Measurements from ENCODE around the gene TSHZ1.

TSHZ1 gene

DNA sequence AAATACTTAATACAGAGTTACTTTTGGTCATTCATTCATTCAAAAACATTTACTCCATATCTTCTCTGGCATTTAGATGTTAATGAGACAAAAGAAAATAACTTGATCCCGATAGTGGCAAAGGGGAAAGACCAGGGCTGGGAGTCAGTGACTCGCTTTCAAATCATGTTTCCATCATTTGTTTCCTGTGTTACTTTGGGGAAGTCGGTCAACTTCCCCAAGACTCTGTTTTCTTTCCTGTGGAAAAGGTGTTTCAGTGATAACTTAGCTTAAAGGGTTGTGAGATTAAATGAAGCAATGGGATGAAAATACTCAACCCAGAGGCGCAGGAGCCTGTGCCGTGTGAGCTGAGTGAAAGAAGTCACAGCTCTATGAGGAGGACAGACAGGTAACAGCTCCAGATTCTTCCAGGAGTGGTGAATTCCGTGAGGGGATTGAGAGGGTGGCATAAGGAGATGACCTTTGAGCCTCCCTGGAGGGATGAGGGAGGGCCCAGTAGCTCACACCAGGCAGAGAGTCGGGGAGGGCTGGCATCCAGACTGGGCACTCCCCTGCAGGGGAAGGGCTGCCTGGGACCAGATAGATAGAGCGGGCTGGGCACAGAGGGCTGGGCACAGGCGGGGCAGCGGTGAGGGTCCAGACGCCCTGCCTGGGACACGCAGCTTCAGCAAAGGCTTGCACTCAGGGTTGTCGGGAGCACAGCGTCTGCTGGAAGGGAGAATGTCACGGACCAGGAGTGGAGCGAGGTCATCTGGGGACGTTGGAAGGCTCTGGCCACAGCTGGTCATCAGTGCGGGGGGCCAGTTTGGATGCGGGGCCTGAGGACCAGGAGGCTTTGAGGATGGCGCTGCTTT, 70.1 kb downstream of the TSHZ1 start:
- H3K27ac ChIP-seq, result no peak overlapping the region
- no peak for TF ChIP-seq ZFX (IDR thresholded peaks at IDR 0.05)
- TF ChIP-seq, protein P1, sequence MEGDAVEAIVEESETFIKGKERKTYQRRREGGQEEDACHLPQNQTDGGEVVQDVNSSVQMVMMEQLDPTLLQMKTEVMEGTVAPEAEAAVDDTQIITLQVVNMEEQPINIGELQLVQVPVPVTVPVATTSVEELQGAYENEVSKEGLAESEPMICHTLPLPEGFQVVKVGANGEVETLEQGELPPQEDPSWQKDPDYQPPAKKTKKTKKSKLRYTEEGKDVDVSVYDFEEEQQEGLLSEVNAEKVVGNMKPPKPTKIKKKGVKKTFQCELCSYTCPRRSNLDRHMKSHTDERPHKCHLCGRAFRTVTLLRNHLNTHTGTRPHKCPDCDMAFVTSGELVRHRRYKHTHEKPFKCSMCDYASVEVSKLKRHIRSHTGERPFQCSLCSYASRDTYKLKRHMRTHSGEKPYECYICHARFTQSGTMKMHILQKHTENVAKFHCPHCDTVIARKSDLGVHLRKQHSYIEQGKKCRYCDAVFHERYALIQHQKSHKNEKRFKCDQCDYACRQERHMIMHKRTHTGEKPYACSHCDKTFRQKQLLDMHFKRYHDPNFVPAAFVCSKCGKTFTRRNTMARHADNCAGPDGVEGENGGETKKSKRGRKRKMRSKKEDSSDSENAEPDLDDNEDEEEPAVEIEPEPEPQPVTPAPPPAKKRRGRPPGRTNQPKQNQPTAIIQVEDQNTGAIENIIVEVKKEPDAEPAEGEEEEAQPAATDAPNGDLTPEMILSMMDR (conservative IDR thresholded peaks at IDR 0.05), result no peak

DNA sequence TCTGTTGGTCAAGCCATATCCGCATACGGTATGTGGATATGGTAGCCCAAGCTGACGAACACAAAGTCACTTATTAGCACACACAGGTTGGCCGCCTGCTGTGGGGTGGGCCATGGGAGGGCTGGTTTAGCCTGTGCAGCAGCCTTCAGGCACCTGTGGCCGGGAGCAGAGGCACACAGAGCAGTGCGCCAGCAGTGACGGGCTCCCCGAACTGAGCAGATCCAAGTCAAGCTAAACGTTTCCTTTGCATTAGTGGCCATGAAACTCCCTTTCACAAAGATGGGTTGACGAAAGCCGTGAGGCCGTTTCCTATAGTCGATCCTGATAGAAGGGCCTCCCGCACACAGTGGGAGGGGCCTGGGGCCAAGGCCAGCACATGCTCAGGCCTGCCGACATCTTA, 72.1 kb downstream of the TSHZ1 start:
- no peak for TF ChIP-seq ZFX (IDR thresholded peaks at IDR 0.05)
- TF ChIP-seq, protein P1 (conservative IDR thresholded peaks at IDR 0.05), result no peak
- H3K27ac ChIP-seq, result no peak overlapping the region

DNA sequence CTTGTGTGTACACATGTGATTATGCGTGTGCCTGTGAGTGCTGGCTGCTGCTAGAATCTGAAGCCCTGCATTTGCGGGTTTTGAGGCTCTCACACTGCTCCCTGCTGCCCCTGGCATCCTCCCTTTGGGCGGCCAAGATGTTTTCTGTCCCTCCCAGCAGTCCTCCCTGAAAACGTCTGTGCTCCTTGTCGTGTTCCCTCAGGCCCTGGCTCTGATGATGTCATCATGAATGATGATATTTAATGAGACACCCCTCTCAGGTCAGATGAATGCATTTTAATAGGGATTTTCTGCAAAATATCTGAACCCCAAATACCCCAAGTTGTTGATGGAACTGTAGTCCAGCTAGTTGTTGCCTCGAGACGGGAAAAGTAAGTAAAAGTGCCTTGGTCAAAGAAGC, 73.1 kb downstream of the TSHZ1 start:
- TF ChIP-seq, protein P1 (conservative IDR thresholded peaks at IDR 0.05), result no peak
- no peak for TF ChIP-seq ZFX (IDR thresholded peaks at IDR 0.05)
- H3K27ac ChIP-seq, result no peak overlapping the region

DNA sequence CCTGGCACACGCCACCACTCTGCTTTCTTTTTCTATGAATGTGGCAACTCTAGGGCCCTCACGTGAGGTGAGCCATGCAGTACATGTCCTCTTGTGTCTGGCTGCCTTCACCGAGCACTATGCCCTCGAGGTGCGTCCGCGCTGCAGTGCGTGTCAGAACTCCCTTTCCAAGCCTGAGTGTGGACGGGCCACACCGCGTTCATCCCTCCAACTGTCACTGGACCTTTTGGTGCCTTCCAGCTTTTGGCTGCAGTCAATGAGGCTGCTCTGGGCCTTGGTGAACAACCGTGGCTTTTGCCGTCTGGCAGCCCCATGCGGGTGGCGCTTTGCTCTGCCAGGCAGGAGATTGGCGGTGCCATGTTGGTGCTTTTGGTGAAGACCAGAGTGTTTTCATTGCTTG, 74.0 kb downstream of the TSHZ1 start:
- no peak overlapping the region for H3K27ac ChIP-seq
- no peak for TF ChIP-seq ZFX (IDR thresholded peaks at IDR 0.05)
- TF ChIP-seq, protein P1 (conservative IDR thresholded peaks at IDR 0.05), result no peak

DNA sequence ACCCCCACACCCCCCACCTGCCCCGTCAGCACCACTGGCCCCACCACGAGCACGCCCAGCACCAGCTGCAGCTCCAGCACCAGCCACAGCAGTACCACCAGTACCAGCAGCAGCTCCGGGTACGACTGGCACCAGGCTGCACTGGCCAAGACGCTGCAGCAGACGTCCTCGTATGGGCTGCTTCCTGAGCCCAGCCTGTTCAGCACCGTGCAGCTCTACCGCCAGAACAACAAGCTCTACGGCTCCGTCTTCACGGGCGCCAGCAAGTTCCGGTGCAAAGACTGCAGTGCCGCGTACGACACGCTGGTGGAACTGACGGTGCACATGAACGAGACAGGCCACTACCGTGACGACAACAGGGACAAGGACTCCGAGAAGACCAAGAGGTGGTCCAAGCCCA, 75.3 kb downstream of the TSHZ1 start:
- H3K27ac ChIP-seq, result no peak overlapping the region

DNA sequence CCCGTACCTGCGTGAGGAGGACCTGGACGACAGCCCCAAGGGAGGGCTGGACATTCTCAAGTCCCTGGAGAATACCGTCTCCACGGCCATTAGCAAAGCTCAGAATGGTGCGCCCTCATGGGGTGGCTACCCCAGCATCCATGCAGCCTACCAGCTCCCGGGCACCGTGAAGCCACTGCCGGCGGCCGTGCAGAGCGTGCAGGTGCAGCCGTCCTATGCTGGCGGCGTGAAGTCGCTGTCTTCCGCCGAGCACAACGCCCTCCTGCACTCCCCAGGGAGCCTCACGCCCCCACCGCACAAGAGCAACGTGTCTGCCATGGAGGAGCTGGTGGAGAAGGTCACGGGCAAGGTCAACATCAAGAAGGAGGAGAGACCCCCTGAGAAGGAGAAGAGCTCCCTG, 76.4 kb downstream of the TSHZ1 start:
- no peak overlapping the region for H3K27ac ChIP-seq
- TF ChIP-seq ZFX (IDR thresholded peaks at IDR 0.05), result no peak
- TF ChIP-seq, protein P1 (conservative IDR thresholded peaks at IDR 0.05), result no peak

More for the DNA sequence above, 75.3 kb downstream of the TSHZ1 start:
- TF ChIP-seq, protein P1 (conservative IDR thresholded peaks at IDR 0.05), result no peak
- no peak for TF ChIP-seq ZFX (IDR thresholded peaks at IDR 0.05)

DNA sequence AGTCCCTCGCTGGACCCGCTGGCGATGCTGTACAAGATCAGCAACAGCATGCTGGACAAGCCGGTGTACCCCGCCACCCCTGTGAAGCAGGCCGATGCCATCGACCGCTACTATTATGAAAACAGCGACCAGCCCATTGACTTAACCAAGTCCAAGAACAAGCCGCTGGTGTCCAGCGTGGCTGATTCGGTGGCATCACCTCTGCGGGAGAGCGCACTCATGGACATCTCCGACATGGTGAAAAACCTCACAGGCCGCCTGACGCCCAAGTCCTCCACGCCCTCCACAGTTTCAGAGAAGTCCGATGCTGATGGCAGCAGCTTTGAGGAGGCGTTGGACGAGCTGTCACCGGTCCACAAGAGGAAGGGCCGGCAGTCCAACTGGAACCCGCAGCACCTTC, 77.1 kb downstream of the TSHZ1 start:
- H3K27ac ChIP-seq, result no peak overlapping the region
- TF ChIP-seq, protein P1 (conservative IDR thresholded peaks at IDR 0.05), result no peak
- no peak for TF ChIP-seq ZFX (IDR thresholded peaks at IDR 0.05)
